Natural killer cell treated with Interleukin-12 subunit alpha and Interleukin-12 subunit beta and Interleukin-15 and Interleukin-18, amount 100 ng/mL, for 72 hours (primary cell): ENCODE data around the gene ZNF555. TPM values are rescaled to one million over a fixed set of nuclear protein-coding genes. Genes with fewer than 3 reads are reported as not detected.
A peak's percentile ranks its signal among the peaks of the same experiment; 100 is the strongest.
"Not testable (repeated sequence)": the region's sequence is repeated elsewhere in the genome, so short reads cannot be mapped to it uniquely, and the experiment has no call there.

Source experiments
- ATAC-seq, 2 donors: fragments of 150-1000 bp; cut with Tn5 transposase in 1 of 2; sonication (Bioruptor Pico), chemical (Tn5 transposase) in 1 of 2; 2 replicates each; pipeline ENCODE4 v1.10.0; 2021
- DNase-seq: peaks from one replicate; pipeline ENCODE4 v3.0.0; 2022; ENCODE audit warnings: low spot score
- H3K27ac Mint-ChIP-seq, 2 donors: 1 replicate in 1 of 2; 2 replicates in 1 of 2; pipeline ENCODE4 v1.8.0; 2022; ENCODE audit warnings: mixed read lengths in 2 of 2, mild to moderate bottlenecking in 1 of 2, moderate library complexity in 1 of 2
- H3K27me3 Mint-ChIP-seq, 2 donors: 1 replicate in 1 of 2; 2 replicates in 1 of 2; pipeline ENCODE4 v1.8.0; 2022; ENCODE audit warnings: mixed read lengths in 2 of 2
- H3K36me3 Mint-ChIP-seq: one replicate; pipeline ENCODE4 v1.8.0; 2022; ENCODE audit warnings: mixed read lengths
- H3K4me1 Mint-ChIP-seq, 2 donors: 1 replicate in 1 of 2; 2 replicates in 1 of 2; pipeline ENCODE4 v1.8.0; 2022; ENCODE audit warnings: low read depth in 2 of 2, mixed read lengths in 2 of 2, mild to moderate bottlenecking in 1 of 2
- H3K4me3 Mint-ChIP-seq: one replicate; pipeline ENCODE4 v1.8.0; 2022; ENCODE audit warnings: mixed read lengths
- H3K9me3 Mint-ChIP-seq: 2 replicates; pipeline ENCODE4 v1.8.0; 2022; ENCODE audit warnings: mixed read lengths
- total RNA-seq, 2 donors: library from RNA; stranded (reverse); gene quantifications; one replicate each; pipeline ENCODE4 v1.2.3, GENCODE V29; 2022

ZNF555 gene
- total RNA-seq, 2 donors from 2014 or later, result 2.6 to 3.0 TPM

DNA sequence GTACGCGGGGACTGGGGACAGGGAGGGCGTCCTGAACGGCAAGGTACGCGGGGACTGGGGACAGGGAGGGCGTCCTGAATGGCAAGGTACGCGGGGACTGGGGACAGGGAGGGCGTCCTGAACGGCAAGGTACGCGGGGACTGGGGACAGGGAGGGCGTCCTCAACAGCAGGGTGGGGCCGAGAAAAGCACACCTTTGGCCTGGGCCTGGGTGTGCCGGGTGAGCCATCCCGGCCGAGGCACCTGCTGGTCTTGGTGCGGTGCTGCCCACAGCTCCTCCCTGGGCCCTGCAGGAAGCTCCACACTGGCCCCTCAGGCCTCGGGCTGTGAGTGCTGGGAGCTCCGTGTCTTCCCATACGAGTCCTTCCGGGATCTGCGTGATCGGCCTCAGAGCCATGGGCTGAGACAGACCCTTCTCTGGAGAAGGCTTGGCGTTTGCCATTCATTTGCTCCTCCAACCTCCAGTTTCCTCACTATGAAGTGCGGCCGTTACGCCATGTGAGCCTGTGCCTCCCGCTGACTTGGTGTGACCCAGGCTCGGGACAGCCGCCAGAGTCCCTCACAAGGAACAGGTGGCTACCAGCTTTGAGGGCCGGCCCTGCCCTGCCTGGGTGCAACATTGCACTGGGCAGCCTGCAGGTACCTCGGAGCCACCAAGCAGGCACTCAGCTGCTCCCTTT, 29.4 kb upstream of the ZNF555 start:
- Mint-ChIP-seq H3K36me3 (peaks cover 4% of the 10 kb centered on the region), H3K4me1 (no peaks in the 10 kb centered on the region), H3K4me3 (no peak overlapping the region), H3K27ac (no peak overlapping the region), H3K9me3 (no peaks in the 10 kb centered on the region), H3K27me3 (no peaks in the 10 kb centered on the region)
- ATAC-seq, result no peak
- DNase-seq, result no peak

DNA sequence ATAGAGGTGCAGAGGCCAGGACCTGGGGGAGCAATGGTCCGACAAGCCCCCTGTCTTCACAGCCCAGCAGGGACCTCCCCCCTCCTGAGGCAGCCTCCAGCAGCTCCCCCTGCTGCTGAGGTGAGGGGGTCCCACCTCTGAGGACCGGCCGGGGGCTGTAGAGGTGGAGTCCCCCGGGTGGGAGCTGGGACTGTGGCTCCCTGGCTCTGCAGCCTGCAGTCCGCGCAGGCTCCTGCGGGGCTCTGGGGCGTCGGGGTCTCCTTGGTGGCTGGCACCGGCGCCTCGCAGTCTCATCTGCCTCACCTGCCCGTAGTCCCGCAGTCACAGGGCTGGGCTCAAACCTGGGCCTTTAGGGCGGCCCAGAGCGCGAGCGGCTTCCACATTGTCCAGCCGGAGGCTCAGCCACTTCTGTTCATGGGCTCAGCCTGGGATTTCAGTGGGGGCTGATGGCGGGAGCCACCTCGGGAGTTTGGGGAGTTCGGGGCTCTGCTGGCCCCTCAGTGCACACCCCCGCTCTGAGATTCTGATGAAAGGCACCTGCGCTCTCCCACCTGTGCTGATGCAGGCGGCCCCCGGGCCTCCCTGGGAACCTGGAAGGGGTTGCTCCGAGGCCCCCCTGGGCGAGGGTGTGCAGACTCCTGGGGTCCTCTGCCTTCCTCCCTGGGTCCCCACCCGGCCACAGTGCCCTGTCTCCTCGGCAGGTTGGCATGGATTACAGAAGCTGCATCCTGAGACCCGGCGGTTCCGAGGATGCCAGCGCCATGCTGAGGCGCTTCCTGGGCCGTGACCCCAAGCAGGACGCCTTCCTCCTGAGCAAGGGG, 28.7 kb upstream of the ZNF555 start:
- peaks cover 0 to 4% of the 10 kb centered on the region in 2 donors for H3K27me3 Mint-ChIP-seq
- ATAC-seq (no peak), DNase-seq (no peak)
- no peaks in the 10 kb centered on the region for H3K9me3 Mint-ChIP-seq
- H3K36me3 Mint-ChIP-seq, result peaks cover 4% of the 10 kb centered on the region
- H3K27ac Mint-ChIP-seq, result no peak overlapping the region
- no peak overlapping the region for H3K4me3 Mint-ChIP-seq
- peaks cover 0 to 4% of the 10 kb centered on the region in 2 donors for H3K4me1 Mint-ChIP-seq

DNA sequence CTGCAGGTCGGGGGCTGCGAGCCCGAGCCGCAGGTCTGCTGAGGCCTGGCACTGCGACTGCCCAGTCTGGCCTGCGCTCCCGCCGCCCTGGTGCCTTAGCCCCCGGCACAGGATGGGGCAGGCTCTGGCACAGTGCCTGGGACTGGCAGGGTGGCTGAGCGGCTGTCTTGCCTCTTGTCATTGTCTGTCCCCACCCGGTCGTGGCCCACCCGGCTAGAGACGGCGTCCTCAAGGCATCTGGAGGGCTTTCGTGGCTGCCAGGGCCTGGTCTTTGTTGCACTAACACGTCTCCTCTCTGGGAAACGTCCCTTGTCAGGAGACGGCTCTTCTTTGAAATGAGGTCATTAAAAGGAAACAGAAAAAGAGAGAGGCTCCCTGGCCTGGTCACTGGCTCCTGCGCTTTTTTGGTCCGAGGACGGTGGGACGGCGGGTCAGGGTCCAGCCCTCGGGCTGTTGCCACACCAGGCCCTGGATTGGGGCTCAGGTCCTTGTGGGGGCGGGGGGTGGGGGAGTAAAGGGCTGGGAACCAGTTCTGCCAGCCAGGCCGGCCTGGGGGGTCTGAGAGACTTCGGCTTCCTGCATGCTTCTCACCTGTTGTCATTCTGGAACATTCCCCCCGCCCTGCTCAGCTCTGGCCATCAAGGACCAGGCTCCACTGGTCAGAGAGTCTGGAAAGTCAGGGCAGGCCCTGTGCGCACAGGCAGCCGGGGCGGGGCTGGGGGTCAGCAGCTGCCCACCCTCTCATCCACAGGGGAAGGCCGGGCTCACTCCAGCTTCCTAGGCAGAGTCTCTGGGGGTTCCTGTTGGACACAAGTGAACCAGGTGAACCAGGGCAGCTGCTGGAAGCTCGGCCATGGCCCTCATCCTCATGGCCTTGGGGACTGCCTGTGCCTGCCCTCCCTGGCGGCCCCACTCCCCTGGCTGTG, 27.8 kb upstream of the ZNF555 start:
- ATAC-seq (no peak), DNase-seq (no peak)
- H3K4me1 Mint-ChIP-seq, result peaks cover 0 to 4% of the 10 kb centered on the region in 2 donors
- peaks cover 4% of the 10 kb centered on the region for H3K36me3 Mint-ChIP-seq
- H3K27me3 Mint-ChIP-seq, result peaks cover 0 to 4% of the 10 kb centered on the region in 2 donors
- no peak overlapping the region for H3K4me3 Mint-ChIP-seq
- H3K9me3 Mint-ChIP-seq, result no peaks in the 10 kb centered on the region
- no peak overlapping the region for H3K27ac Mint-ChIP-seq

- Mint-ChIP-seq H3K27ac (no peak overlapping the region), H3K27me3 (peaks cover 0 to 4% of the 10 kb centered on the region in 2 donors), H3K4me1 (peaks cover 0 to 4% of the 10 kb centered on the region in 2 donors), H3K36me3 (no peaks in the 10 kb centered on the region), H3K9me3 (no peaks in the 10 kb centered on the region), H3K4me3 (no peak overlapping the region)
- no peak for DNase-seq
- ATAC-seq, result no peak
Measured at GRCh38 chr19:2814426-2814825, 26.8 kb upstream of the ZNF555 start.

- H3K27ac Mint-ChIP-seq, result no peak overlapping the region
- H3K27me3 Mint-ChIP-seq, result peaks cover 0 to 4% of the 10 kb centered on the region in 2 donors
- peaks cover 0 to 4% of the 10 kb centered on the region in 2 donors for H3K4me1 Mint-ChIP-seq
- no peak overlapping the region for H3K4me3 Mint-ChIP-seq
- no peaks in the 10 kb centered on the region for H3K9me3 Mint-ChIP-seq
- ATAC-seq (no peak), DNase-seq (no peak)
- no peaks in the 10 kb centered on the region for H3K36me3 Mint-ChIP-seq
Measured at GRCh38 chr19:2815191-2815614, 26.1 kb upstream of the ZNF555 start.

- H3K4me1 Mint-ChIP-seq, result peaks cover 0 to 4% of the 10 kb centered on the region in 2 donors
- no peak overlapping the region for H3K27ac Mint-ChIP-seq
- no peak overlapping the region for H3K4me3 Mint-ChIP-seq
- no peaks in the 10 kb centered on the region for H3K36me3 Mint-ChIP-seq
- no peaks in the 10 kb centered on the region for H3K9me3 Mint-ChIP-seq
- peaks cover 0 to 4% of the 10 kb centered on the region in 2 donors for H3K27me3 Mint-ChIP-seq
- no peak for ATAC-seq
- DNase-seq, result no peak
Measured at GRCh38 chr19:2815923-2816322, 25.4 kb upstream of the ZNF555 start.

DNA sequence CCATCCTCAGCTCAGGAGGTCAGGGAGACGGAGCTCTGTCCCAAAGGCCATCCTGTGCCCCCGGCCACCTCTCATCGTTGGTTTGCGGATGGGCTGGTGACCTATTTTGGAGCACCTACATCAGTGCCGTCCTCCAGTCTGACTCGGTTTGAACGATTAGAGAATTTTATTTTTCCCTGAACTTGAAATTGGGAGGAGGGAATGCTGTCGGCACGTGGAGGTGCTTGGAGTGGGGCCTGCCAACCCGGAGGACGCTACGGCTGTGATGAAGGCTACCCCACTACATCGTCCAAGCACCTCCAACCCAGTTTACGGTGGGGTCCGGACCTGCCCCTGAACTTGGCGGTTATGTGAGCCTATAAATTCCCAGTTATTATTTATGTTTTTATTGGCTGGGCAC, 24.6 kb upstream of the ZNF555 start:
- DNase-seq (no peak), ATAC-seq (no peak)
- Mint-ChIP-seq H3K27ac (no peak overlapping the region), H3K27me3 (peaks cover 0 to 4% of the 10 kb centered on the region in 2 donors), H3K4me1 (peaks cover 0 to 4% of the 10 kb centered on the region in 2 donors), H3K4me3 (no peak overlapping the region), H3K9me3 (no peaks in the 10 kb centered on the region), H3K36me3 (no peaks in the 10 kb centered on the region)

GRCh38 chr19:2817237-2817829, 23.9 kb upstream of the ZNF555 start:
- H3K4me1 Mint-ChIP-seq, H3K9me3 Mint-ChIP-seq, H3K36me3 Mint-ChIP-seq, H3K27me3 Mint-ChIP-seq, H3K4me3 Mint-ChIP-seq, ATAC-seq, DNase-seq, H3K27ac Mint-ChIP-seq: not testable (repeated sequence)

DNA sequence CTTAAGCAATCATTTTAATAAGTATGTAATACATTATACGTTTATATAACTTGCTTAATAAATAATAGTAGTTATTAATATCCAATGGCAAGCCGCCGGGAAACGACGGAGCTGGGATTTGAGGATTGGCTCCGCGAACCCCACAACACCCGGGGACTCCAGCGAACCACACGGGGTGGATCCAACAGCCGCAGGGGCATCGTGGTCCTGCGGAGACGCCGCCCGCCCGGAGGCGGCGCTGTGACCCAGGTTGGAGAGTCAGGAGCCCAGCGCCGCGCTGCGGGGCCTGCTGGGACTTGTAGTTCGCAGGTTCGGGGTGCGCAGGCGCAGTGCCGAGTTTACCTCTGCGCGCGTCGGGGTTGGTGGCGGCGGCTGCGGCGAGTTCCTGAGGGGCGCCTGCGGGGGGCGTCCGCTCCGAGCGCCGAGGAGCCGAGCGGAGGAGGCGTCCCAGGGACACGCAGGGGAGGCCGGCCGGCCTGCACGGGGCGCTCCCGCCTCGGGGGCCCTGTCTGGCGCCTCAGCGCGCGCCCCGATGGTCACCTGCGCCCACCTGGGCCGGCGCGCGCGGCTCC, 21.6 kb upstream of the ZNF555 start, which contains the start of gene ZNF554:
TSS of gene ZNF554 (plus strand) at position 329 of the 572 bp plus-strand sequence. CDS start at position 533, 204 bp downstream.
- H3K36me3 Mint-ChIP-seq, result no peaks in the 10 kb centered on the region
- H3K9me3 Mint-ChIP-seq, result no peaks in the 10 kb centered on the region
- H3K4me1 Mint-ChIP-seq, result peaks cover 0 to 4% of the 10 kb centered on the region in 2 donors
- no peak within 1 kb of the TSS for H3K27ac Mint-ChIP-seq
- peak; percentile 97 for DNase-seq
- ATAC-seq, result peak; percentile 98
- H3K27me3 Mint-ChIP-seq, result peaks cover 0 to 4% of the 10 kb centered on the region in 2 donors
- H3K4me3 Mint-ChIP-seq, result peak within 1 kb of the TSS; percentile 75

DNA sequence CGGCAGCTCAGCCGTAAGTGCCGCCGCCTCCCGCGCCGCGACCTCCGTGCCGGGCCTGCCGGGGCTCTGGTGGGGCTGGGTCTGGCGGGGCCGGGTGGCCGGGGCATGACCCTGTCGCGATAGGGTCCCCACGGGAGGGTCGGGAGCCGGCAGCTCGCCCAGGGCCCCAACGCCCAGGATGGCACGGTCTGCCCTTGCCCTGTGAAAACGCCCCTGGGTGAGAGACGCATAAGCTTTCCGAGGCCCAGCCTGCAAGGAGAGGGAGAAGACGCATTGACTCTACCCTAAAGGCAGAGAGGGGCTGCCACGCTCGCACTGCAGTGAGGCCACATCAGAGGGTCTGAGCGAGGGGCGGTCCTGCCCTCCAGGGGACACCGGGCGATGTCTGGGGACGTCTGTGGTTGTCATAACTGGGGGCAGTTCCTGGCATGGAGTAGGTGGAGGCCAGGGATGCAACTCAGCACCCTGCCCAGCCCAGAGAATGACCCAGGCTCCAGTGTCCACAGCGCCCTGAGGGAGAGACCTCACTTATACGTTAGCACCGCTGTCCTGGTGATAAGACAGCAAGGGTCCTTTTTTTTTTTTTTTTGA, 21.1 kb upstream of the ZNF555 start:
- peak overlapping the region; percentile 70 for H3K4me3 Mint-ChIP-seq
- H3K9me3 Mint-ChIP-seq, result no peaks in the 10 kb centered on the region
- peaks cover 0 to 4% of the 10 kb centered on the region in 2 donors for H3K4me1 Mint-ChIP-seq
- peaks cover 0 to 4% of the 10 kb centered on the region in 2 donors for H3K27me3 Mint-ChIP-seq
- ATAC-seq (peak in 1 of 2 donors; percentile 41), DNase-seq (no peak)
- no peaks in the 10 kb centered on the region for H3K36me3 Mint-ChIP-seq
- no peak overlapping the region for H3K27ac Mint-ChIP-seq

GRCh38 chr19:2822846-2823245, 18.4 kb upstream of the ZNF555 start:
- ATAC-seq (no peak), DNase-seq (no peak)
- Mint-ChIP-seq H3K36me3 (no peaks in the 10 kb centered on the region), H3K9me3 (peaks cover 4% of the 10 kb centered on the region), H3K27ac (no peak overlapping the region), H3K27me3 (no peaks in the 10 kb centered on the region), H3K4me3 (no peak overlapping the region), H3K4me1 (peaks cover 0 to 5% of the 10 kb centered on the region in 2 donors)

- no peaks in the 10 kb centered on the region for H3K36me3 Mint-ChIP-seq
- no peak overlapping the region for H3K27ac Mint-ChIP-seq
- H3K4me1 Mint-ChIP-seq, result peaks cover 0 to 8% of the 10 kb centered on the region in 2 donors
- H3K9me3 Mint-ChIP-seq, result peaks cover 4% of the 10 kb centered on the region
- no peak for ATAC-seq
- H3K27me3 Mint-ChIP-seq, result no peaks in the 10 kb centered on the region
- no peak overlapping the region for H3K4me3 Mint-ChIP-seq
- no peak for DNase-seq
Measured at GRCh38 chr19:2823646-2824045, 17.6 kb upstream of the ZNF555 start.
